ENCODE data around the gene KRTDAP. TPM values are rescaled to one million over a fixed set of nuclear protein-coding genes. Genes with fewer than 3 reads are reported as not detected.

KRTDAP gene
- total RNA-seq, 1 donor from 2014 or later: not detected

Other genes starting within 250 kb of the KRTDAP start
- 2.7 and 4.0 TPM in 2 replicates for gene LSR, start 241.5 kb downstream of the KRTDAP start, total RNA-seq
- gene USF2, start 221.5 kb downstream of the KRTDAP start, total RNA-seq: 156 and 164 TPM in 2 replicates
- 0.57 and 0.96 TPM in 2 replicates for gene HAMP, start 207.9 kb downstream of the KRTDAP start, total RNA-seq
- not detected in 2 replicates for gene MAG, start 198.3 kb downstream of the KRTDAP start, total RNA-seq
- gene CD22, start 161.3 kb downstream of the KRTDAP start, total RNA-seq: 4.7 and 5.1 TPM in 2 replicates
- gene FFAR1, start 142.6 kb downstream of the KRTDAP start, total RNA-seq: 0.12 and 0.18 TPM in 2 replicates
- 0.20 and 0.36 TPM in 2 replicates for gene FFAR3, start 132.0 kb downstream of the KRTDAP start, total RNA-seq
- gene GPR42, start 119.4 kb downstream of the KRTDAP start, total RNA-seq: 0.20 TPM in 1 of 2 replicates, not detected in the other
- gene FFAR2, start 42.2 kb downstream of the KRTDAP start, total RNA-seq: not detected in 2 replicates
- not detected in 2 replicates for gene DMKN, start 23.2 kb upstream of the KRTDAP start, total RNA-seq
- not detected in 2 replicates for gene SBSN, start 37.8 kb upstream of the KRTDAP start, total RNA-seq
- not detected in 2 replicates for gene GAPDHS, start 43.0 kb upstream of the KRTDAP start, total RNA-seq
- 122 and 123 TPM in 2 replicates for gene TMEM147, start 55.2 kb upstream of the KRTDAP start, total RNA-seq
- gene ATP4A, start 73.2 kb upstream of the KRTDAP start, total RNA-seq: not detected in 2 replicates
- not detected in 2 replicates for gene PMIS2, start 95.7 kb upstream of the KRTDAP start, total RNA-seq
- gene HAUS5, start 122.3 kb upstream of the KRTDAP start, total RNA-seq: 41.0 and 48.4 TPM in 2 replicates
- 105 and 118 TPM in 2 replicates for gene RBM42, start 138.6 kb upstream of the KRTDAP start, total RNA-seq
- 0.98 and 1.0 TPM in 2 replicates for gene ETV2, start 151.3 kb upstream of the KRTDAP start, total RNA-seq
- gene COX6B1, start 157.9 kb upstream of the KRTDAP start, total RNA-seq: 434 and 451 TPM in 2 replicates
- gene UPK1A, start 176.1 kb upstream of the KRTDAP start, total RNA-seq: 0.41 and 0.51 TPM in 2 replicates
- gene ZBTB32, start 214.1 kb upstream of the KRTDAP start, total RNA-seq: 126 TPM in 2 replicates
- gene KMT2B, start 227.5 kb upstream of the KRTDAP start, total RNA-seq: 61.9 and 65.2 TPM in 2 replicates

Data from activated T-helper 1 cell treated with anti-CD3 and anti-CD28 coated beads, Interleukin-12 subunit alpha, Interleukin-12 subunit beta, Interleukin-2, Interleukin-4 antibody, amounts not matched to agents 30 ng/mL and 10 ng/mL and 1 ng/mL, durations not matched to agents 14 hours and 24 hours and 36 hours (primary cell).